Measurements from ENCODE around the gene GZF1.

The GZF1 gene

GRCh38 chr20:23404196-23404595 lies 42.2 kb downstream of the GZF1 start:
- H3K27me3 ChIP-seq (ENCODE audit: insufficient read depth, poor library complexity, severe bottlenecking), result no peaks in the 10 kb centered on the region
- peaks cover 3% of the 10 kb centered on the region for H3K4me1 ChIP-seq (ENCODE audit: insufficient read depth, poor library complexity, severe bottlenecking)
- H3K4me3 ChIP-seq (ENCODE audit: severe bottlenecking), result no peak overlapping the region
- DNase-seq (ENCODE audit: low spot score), result no peak
- no peak for TF ChIP-seq CTCF (IDR thresholded peaks at IDR 0.05; ENCODE audit: poor library complexity, severe bottlenecking)
- H3K27ac ChIP-seq (ENCODE audit: poor library complexity, severe bottlenecking), result no peak overlapping the region
- H3K36me3 ChIP-seq (ENCODE audit: low read depth), result peaks cover 21% of the 10 kb centered on the region
- no peaks in the 10 kb centered on the region for H3K9me3 ChIP-seq (ENCODE audit: severe bottlenecking)
- ATAC-seq (ENCODE audit: low read depth), result peak; percentile 95

GRCh38 chr20:23406880-23407279 lies 44.9 kb downstream of the GZF1 start:
- DNase-seq (ENCODE audit: low spot score) (no peak), ATAC-seq (ENCODE audit: low read depth) (no peak)
- Histone ChIP-seq H3K4me1 (ENCODE audit: insufficient read depth, poor library complexity, severe bottlenecking) (peaks cover 3% of the 10 kb centered on the region), H3K9me3 (ENCODE audit: severe bottlenecking) (no peaks in the 10 kb centered on the region), H3K27me3 (ENCODE audit: insufficient read depth, poor library complexity, severe bottlenecking) (no peaks in the 10 kb centered on the region), H3K36me3 (ENCODE audit: low read depth) (peaks cover 7% of the 10 kb centered on the region), H3K4me3 (ENCODE audit: severe bottlenecking) (no peak overlapping the region), H3K27ac (ENCODE audit: poor library complexity, severe bottlenecking) (no peak overlapping the region)
- TF ChIP-seq CTCF (IDR thresholded peaks at IDR 0.05; ENCODE audit: poor library complexity, severe bottlenecking), result no peak

DNA sequence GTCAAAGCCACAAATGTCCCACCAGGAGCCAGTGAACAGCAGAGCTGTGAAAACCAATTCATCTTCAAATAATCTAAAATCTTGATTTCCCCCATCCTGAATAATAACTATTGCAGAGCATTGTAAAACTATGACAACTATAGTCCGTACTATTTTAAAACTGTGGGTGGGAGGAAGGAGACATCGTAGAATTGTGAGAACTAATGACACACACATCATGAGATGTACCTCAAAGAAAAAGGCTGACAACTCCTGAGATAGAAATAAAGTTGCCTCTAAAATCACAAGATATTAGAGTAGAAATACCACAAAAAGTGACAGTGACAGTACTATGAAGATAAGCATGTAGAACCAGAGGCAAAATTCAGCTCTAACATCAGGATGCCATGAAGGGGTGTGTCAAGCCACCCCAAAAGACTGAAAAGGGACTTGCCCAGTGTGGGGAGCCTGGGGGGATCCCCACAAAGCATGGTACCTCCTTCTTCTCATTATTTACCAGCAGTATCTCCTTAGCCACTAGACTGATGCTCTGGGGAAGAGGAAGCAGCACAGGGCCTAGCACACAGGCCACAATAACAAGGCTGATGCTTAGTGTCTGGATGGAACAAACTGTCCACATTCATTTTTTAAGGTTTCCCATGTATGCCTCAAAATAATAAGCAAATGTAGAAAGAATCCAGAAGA lies 45.9 kb downstream of the GZF1 start:
- no peak for TF ChIP-seq CTCF (IDR thresholded peaks at IDR 0.05; ENCODE audit: poor library complexity, severe bottlenecking)
- Histone ChIP-seq H3K27me3 (ENCODE audit: insufficient read depth, poor library complexity, severe bottlenecking) (no peaks in the 10 kb centered on the region), H3K4me1 (ENCODE audit: insufficient read depth, poor library complexity, severe bottlenecking) (peaks cover 3% of the 10 kb centered on the region), H3K36me3 (ENCODE audit: low read depth) (no peaks in the 10 kb centered on the region; the same call in 1 of the 2 replicates), H3K4me3 (ENCODE audit: severe bottlenecking) (no peak overlapping the region), H3K27ac (ENCODE audit: poor library complexity, severe bottlenecking) (no peak overlapping the region), H3K9me3 (ENCODE audit: severe bottlenecking) (no peaks in the 10 kb centered on the region)
- no peak for DNase-seq (ENCODE audit: low spot score)
- no peak for ATAC-seq (ENCODE audit: low read depth)

GRCh38 chr20:23408957-23409356 lies 47.0 kb downstream of the GZF1 start:
- no peak for TF ChIP-seq CTCF (IDR thresholded peaks at IDR 0.05; ENCODE audit: poor library complexity, severe bottlenecking)
- Histone ChIP-seq H3K9me3 (ENCODE audit: severe bottlenecking) (no peaks in the 10 kb centered on the region), H3K4me1 (ENCODE audit: insufficient read depth, poor library complexity, severe bottlenecking) (peaks cover 3% of the 10 kb centered on the region), H3K27me3 (ENCODE audit: insufficient read depth, poor library complexity, severe bottlenecking) (no peaks in the 10 kb centered on the region), H3K4me3 (ENCODE audit: severe bottlenecking) (no peak overlapping the region), H3K36me3 (ENCODE audit: low read depth) (no peaks in the 10 kb centered on the region), H3K27ac (ENCODE audit: poor library complexity, severe bottlenecking) (no peak overlapping the region)
- no peak for DNase-seq (ENCODE audit: low spot score)
- ATAC-seq (ENCODE audit: low read depth), result no peak

DNA sequence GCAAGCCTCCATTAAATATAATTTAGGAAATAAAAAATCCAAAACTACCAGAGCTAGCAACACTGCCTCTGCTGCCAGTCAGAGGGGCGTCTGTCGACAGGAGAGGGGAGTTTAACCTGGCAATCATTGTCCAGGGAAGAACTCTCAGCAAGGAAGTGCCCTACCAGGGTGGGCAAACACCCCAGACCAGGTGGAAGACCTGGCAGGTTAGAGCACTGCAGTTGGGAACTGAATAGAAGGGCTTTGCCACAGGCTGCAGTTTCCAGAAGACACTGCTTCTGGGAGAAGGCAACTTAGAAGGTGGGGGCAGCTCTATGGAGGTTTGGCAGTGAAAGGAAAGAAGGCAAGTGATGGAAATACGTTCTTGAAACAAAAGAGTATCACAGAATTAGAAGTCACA lies 47.8 kb downstream of the GZF1 start:
- DNase-seq (ENCODE audit: low spot score), result no peak
- H3K4me1 ChIP-seq (ENCODE audit: insufficient read depth, poor library complexity, severe bottlenecking), result no peaks in the 10 kb centered on the region
- TF ChIP-seq CTCF (IDR thresholded peaks at IDR 0.05; ENCODE audit: poor library complexity, severe bottlenecking), result no peak

More for the DNA sequence above, 47.8 kb downstream of the GZF1 start:
- Histone ChIP-seq H3K27ac (ENCODE audit: poor library complexity, severe bottlenecking) (no peak overlapping the region), H3K27me3 (ENCODE audit: insufficient read depth, poor library complexity, severe bottlenecking) (no peaks in the 10 kb centered on the region), H3K9me3 (ENCODE audit: severe bottlenecking) (no peaks in the 10 kb centered on the region), H3K36me3 (ENCODE audit: low read depth) (no peaks in the 10 kb centered on the region), H3K4me3 (ENCODE audit: severe bottlenecking) (no peak overlapping the region)
- no peak for ATAC-seq (ENCODE audit: low read depth)

Data from RWPE2 (cell line).